ENCODE results near the gene TAPBP. TPM values are rescaled to one million over a fixed set of nuclear protein-coding genes. Genes with fewer than 3 reads are reported as not detected.

Gene TAPBP
- total RNA-seq, 1 experiment from 2014 or later: 28.2 TPM

DNA sequence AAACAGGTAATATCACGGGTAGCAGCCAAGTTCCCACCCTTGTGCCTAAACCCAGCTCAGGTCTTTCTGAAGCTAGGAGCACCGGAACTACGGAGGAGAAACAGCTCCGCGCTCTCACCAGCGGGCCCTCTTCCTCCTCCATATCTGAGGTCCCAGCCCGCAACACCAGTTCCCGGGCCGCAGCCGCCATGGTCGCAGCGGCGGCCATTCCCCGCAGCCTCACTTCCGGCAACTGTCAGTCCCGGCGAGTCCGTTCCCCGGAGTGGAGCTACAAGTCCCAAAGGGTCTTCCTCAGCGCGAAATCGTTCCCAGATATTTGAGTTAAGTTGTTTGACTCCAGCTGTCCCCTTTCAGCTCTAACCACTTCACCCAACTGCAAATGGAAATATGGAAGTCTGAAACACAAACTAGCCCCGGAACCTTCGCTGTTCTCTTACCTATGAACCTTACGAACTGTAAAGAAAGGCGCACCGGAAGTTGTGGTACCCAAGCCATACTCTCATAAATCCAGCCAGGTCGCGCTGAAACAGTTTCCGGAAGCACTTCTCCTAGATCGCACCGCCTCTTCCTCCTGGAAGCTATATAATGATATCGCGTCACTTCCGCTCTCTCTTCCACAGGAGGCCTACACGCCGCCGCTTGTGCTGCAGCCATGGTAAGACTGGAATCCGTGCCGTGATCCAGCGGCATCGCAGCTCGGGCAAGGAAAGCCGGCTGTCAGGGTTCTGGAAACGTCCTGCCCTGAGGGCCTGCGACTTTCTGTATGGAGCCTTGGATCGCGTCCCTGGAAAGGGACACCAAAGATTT is 42.2 kb downstream of the TAPBP start, which contains the start of the genes RPS18 and VPS52:
RPS18 (plus strand) TSS at position 608 of the 807 bp plus-strand sequence; CDS start at position 653, 45 bp downstream.
VPS52 (minus strand) TSS at position 409 of the 807 bp plus-strand sequence; CDS start at position 208, 201 bp downstream.
- Histone ChIP-seq H3K79me2 (ENCODE audit: insufficient read depth, low read length) (peaks cover 23% of the 10 kb centered on the region; the same call in 1 of the 2 replicates), H3K14ac (ENCODE audit: insufficient read depth, low read length) (peak within 1 kb of the TSS; percentile 95; the same call in 1 of the 2 replicates), H3T11ph (ENCODE audit: low read length) (no peak within 1 kb of the TSS), H3K4me1 (ENCODE audit: insufficient read depth, low read length) (no peaks in the 10 kb centered on the region; the same call in 1 of the 2 replicates), H3K27ac (ENCODE audit: insufficient read length, low read depth, low read length) (peak within 1 kb of the TSS; percentile 74), H3K9me3 (ENCODE audit: control insufficient read depth, low read depth, low read length) (no peaks in the 10 kb centered on the region), H4K20me1 (ENCODE audit: control insufficient read depth, insufficient read depth, insufficient read length) (no peaks in the 10 kb centered on the region), H3K27me3 (ENCODE audit: insufficient read depth, low read length) (no peaks in the 10 kb centered on the region), H4K5ac (ENCODE audit: insufficient read length, low read depth, low read length) (peak within 1 kb of the TSS; percentile 23), H2BK5ac (ENCODE audit: insufficient read length, low read length) (peak within 1 kb of the TSS; percentile 90), H2BK120ac (ENCODE audit: low read depth, low read length, poor library complexity, severe bottlenecking) (peak within 1 kb of the TSS; percentile 0), H3K79me1 (ENCODE audit: insufficient read depth, low read depth, low read length, poor library complexity, severe bottlenecking) (no peaks in the 10 kb centered on the region), H3K4ac (ENCODE audit: low read depth, low read length) (no peak within 1 kb of the TSS; the same call in 1 of the 2 replicates), H3K23me2 (ENCODE audit: insufficient read length, low read depth, low read length, poor library complexity, severe bottlenecking) (peaks cover 4% of the 10 kb centered on the region), H2AK5ac (ENCODE audit: insufficient read length, low read length) (no peak within 1 kb of the TSS), H3K4me2 (ENCODE audit: insufficient read depth, insufficient read length, low read length) (peak within 1 kb of the TSS; percentile 86), H3K9ac (ENCODE audit: extremely low read depth, insufficient read length, low read length) (peak within 1 kb of the TSS; percentile 99), H2BK20ac (ENCODE audit: low read depth, low read length, poor library complexity, severe bottlenecking) (no peak within 1 kb of the TSS), H2AFZ (ENCODE audit: low read length) (peak within 1 kb of the TSS; percentile 91), H2BK15ac (ENCODE audit: low read depth, low read length) (no peak within 1 kb of the TSS), H4K91ac (ENCODE audit: insufficient read length, low read depth, low read length) (no peak within 1 kb of the TSS), H4K8ac (replicated peaks; ENCODE audit: insufficient read length, low read depth, low read length) (peak within 1 kb of the TSS; percentile 23), H3K18ac (ENCODE audit: insufficient read length, low read depth, low read length) (peak within 1 kb of the TSS; percentile 96), H3K56ac (ENCODE audit: insufficient read length, low read depth, low read length) (peak within 1 kb of the TSS; percentile 31), H3K23ac (ENCODE audit: insufficient read length, low read depth, low read length) (no peak within 1 kb of the TSS), H2BK12ac (ENCODE audit: insufficient read length, low read depth, low read length) (peak within 1 kb of the TSS; percentile 66)
- H3K27me3 Mint-ChIP-seq (ENCODE audit: low read depth): no peaks in the 10 kb centered on the region; the same call in 1 of the 2 replicates
- no CpG with 5 or more reads among the region's 48 CpGs for WGBS (ENCODE audit: extremely low coverage, insufficient read length, low lambda C conversion rate)
- TF ChIP-seq, protein P1, sequence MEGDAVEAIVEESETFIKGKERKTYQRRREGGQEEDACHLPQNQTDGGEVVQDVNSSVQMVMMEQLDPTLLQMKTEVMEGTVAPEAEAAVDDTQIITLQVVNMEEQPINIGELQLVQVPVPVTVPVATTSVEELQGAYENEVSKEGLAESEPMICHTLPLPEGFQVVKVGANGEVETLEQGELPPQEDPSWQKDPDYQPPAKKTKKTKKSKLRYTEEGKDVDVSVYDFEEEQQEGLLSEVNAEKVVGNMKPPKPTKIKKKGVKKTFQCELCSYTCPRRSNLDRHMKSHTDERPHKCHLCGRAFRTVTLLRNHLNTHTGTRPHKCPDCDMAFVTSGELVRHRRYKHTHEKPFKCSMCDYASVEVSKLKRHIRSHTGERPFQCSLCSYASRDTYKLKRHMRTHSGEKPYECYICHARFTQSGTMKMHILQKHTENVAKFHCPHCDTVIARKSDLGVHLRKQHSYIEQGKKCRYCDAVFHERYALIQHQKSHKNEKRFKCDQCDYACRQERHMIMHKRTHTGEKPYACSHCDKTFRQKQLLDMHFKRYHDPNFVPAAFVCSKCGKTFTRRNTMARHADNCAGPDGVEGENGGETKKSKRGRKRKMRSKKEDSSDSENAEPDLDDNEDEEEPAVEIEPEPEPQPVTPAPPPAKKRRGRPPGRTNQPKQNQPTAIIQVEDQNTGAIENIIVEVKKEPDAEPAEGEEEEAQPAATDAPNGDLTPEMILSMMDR (conservative IDR thresholded peaks at IDR 0.05): no peak
- DNase-seq: peak; percentile 96
- H3K9me3 Mint-ChIP-seq: no peaks in the 10 kb centered on the region; a peak in 1 of 5 replicates
- peak within 1 kb of the TSS; percentile 89 to 94 for H3K4me3 Mint-ChIP-seq
- H3K36me3 Mint-ChIP-seq (ENCODE audit: insufficient read depth in 1 of 3, low read depth in 3 of 3): peaks cover 46 to 77% (median 77%) of the 10 kb centered on the region in 3 experiments
- H3K4me1 Mint-ChIP-seq: peaks cover 30 to 46% of the 10 kb centered on the region in 2 experiments
- H3K27ac Mint-ChIP-seq: peak within 1 kb of the TSS; percentile 99 to 100 (median 100)

Data from H9 (cell line).